GM21529 (cell line): Measurements from ENCODE around the gene PDILT.
"Not testable (repeated sequence)": the region's sequence is repeated elsewhere in the genome, so short reads cannot be mapped to it uniquely, and the experiment has no call there.

ENCODE experiments used
- ATAC-seq: cut with Tn5 transposase; IDR thresholded peaks from one replicate; pipeline ENCODE4 v1.9.1; 2021; ENCODE audit not compliant: unreplicated experiment

PDILT gene

DNA sequence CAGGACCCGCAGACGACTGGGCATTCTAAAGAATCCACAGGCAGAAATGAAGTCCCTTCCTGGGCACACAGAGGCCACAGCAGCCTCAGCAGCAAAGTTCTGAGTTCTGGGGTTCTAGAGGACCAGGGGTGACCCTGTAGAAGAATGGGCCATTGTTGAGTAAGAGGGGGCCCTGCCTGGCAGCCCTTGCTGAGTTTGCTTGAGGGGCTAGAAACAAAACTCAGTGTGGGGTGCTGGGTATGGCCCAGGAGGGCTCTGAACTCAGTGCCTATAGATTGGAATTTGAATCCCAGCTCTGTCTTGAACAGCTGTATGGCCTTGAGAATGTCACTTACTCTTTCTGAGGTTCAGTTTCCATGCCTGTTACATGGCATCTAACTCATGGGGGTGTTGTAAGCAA, at the start of gene PDILT:
Gene PDILT, minus strand, starts transcription at position 101 of the 400 bp plus-strand sequence. CDS start 5,437 bp downstream, outside the sequence.
- ATAC-seq: no peak

DNA sequence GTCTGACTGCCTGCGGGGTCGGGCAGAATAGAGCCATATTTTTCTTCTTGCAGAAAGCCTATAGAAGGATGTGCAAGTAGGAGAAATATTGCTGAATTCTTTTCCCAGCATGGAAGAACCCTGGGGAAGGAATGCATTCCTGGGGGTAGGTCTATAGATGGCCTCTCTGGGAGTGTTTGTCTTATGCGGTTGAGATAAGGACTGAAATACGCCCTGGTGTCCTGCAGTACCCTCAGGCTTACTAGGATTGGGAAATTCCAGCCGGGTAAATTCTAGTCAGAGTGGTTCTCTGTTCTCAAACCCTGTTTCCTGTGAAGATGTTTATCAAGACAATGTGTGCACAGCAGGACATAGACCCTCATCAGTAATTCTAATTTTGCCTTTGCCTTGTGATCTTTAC, 49.1 kb upstream of the PDILT start:
- ATAC-seq: not testable (repeated sequence)

DNA sequence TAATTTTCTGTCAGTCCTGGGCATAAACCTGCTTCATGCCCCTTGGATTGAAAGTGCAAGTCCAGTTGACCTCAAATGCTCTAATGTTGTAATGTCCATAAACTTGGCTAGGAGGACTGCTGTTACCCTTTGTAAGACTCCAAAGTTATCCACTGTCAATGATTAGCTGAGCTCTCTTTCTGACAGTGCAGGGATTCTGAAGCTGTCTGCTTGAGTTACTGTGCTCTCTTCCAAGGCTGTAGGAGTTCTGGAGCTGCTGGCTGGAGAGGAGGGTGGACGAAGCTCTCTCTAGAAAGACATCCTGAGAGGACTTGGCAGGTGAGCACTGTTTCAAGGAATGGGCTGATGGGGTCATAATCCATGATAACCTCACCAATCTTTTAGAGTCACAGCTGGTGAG, 46.8 kb upstream of the PDILT start, which contains the start of gene ACSM2A:
Gene ACSM2A, plus strand, starts transcription at position 158 of the 400 bp plus-strand sequence. CDS start 8,594 bp downstream, outside the sequence.
- ATAC-seq: not testable (repeated sequence)

- ATAC-seq: not testable (repeated sequence)
These were observed 42.3 kb upstream of the PDILT start for GRCh38 chr16:20446652-20447393.

DNA sequence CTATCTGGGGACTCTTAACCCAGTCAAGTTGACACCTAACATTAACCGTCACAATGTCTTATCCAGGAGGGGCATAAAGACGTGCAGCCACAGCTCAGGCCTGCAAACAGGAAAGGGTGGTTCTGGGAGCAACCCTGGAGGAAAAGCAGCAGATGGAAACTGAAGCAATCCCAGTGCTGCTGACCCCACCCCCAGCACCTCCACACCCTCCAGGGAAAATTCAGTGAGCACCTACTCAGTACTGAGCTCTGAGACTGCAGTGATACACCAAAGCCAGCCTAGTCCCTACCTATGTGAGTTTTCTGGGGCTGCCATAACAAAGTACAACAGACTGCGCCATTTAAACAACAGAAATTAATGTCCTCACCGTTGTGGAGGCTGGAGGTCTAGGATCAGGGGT, 37.3 kb upstream of the PDILT start:
- not testable (repeated sequence) for ATAC-seq

GRCh38 chr16:20441191-20441590, 36.7 kb upstream of the PDILT start:
- ATAC-seq: no peak

GRCh38 chr16:20440731-20441130, 36.2 kb upstream of the PDILT start:
- ATAC-seq: not testable (repeated sequence)

GRCh38 chr16:20439820-20440231, 35.3 kb upstream of the PDILT start:
- not testable (repeated sequence) for ATAC-seq

- ATAC-seq: not testable (repeated sequence)
These were observed 34.4 kb upstream of the PDILT start for GRCh38 chr16:20438950-20439349.

GRCh38 chr16:20430948-20431347, 26.4 kb upstream of the PDILT start:
- no peak for ATAC-seq

DNA sequence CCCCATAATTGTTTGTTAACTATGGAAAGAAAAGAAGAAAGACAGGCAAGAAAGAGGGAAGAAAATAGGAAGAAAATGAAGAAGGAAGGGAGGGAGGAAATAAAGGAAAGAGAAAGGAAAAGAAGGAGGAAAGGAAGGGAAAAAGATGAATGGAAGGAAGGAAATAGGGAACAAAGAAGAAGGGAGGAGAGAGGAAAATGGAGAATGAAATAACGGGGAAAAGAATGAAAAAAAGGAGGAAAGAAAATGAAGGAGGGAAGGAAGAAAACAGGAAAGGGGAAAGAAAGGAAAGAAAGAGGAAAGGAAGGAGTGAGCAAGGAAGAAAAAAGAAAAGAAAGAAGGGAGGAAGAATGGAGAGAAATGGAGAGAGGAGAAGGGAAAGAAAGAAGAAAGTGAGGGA, 25.9 kb upstream of the PDILT start:
- ATAC-seq: not testable (repeated sequence)

DNA sequence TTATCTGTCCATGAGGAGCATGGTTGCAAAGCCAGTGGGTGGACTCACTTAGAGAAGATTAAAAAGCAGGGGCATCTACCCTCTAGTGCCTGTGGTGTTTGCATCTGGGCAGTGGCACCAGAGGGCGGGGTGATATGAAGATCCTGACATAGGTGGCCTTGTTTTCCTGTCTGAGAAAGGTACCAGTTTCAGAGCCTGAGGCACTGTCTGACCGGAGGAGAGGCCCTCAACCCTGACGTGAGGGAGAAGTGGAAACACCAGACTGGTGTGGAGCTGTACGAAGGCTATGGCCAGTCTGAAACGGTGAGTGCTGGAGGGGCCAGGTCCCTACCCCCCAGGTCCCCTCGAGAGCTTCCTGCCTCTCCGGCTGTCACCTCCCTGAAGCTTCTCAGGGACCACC, 25.0 kb upstream of the PDILT start:
- not testable (repeated sequence) for ATAC-seq

GRCh38 chr16:20427401-20427797, 22.9 kb upstream of the PDILT start:
- ATAC-seq: not testable (repeated sequence)

- no peak for ATAC-seq
These were observed 19.8 kb upstream of the PDILT start for GRCh38 chr16:20424129-20424866.

- ATAC-seq: not testable (repeated sequence)
These were observed 19.2 kb upstream of the PDILT start for GRCh38 chr16:20423772-20424128.

- ATAC-seq: not testable (repeated sequence)
These were observed 17.2 kb upstream of the PDILT start for GRCh38 chr16:20421748-20422147.

GRCh38 chr16:20419093-20419492, 14.6 kb upstream of the PDILT start:
- not testable (repeated sequence) for ATAC-seq

DNA sequence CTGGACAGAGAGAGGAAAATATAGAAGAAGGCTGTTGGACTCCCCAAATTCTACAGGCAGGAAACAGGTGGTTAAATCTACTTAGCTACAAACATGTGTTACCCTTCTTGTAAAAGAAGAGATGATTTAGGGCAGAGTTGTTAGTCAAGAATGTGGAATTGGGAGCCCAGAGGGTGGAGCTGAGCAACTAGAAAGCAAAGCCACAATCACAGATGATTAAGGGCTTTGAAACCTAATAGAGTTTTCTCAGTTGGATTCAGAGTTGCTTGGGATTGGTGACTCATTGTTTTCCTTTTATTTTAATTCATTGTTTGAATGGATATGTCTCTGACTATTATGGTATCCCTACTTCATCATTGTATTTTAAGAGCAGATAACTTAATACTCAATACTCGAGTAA, 11.0 kb upstream of the PDILT start:
- ATAC-seq: no peak

- no peak for ATAC-seq
These were observed 6.5 kb upstream of the PDILT start for GRCh38 chr16:20411055-20411454.

DNA sequence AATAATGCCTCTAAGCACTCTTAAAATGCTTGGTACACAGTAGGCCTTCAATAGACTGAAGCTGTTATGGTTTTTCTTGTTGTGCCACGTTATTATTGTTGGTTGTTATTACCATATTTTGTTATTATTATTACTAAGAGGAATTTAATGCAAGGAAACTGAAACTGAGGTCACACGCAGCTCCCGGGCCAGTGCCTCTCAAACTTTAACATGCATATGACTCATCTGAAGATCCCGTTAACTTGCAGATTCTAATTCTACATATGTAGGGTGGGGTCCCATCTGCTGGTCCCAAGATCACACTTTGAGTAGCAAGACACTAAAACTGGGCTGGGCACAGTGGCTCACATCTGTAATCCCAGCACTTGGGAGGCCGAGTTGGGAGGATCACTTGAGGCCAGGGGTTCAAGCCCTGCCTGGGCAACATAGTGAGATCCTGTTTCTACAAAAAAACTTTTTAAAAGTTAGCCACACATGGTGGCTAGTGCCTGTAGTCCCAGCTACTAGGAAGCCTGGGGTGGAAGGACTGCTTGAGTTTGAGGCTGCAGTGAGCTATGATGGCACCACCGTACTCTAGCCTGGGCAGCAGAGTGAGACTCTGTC, 5.7 kb upstream of the PDILT start:
- ATAC-seq: peak; percentile 81

DNA sequence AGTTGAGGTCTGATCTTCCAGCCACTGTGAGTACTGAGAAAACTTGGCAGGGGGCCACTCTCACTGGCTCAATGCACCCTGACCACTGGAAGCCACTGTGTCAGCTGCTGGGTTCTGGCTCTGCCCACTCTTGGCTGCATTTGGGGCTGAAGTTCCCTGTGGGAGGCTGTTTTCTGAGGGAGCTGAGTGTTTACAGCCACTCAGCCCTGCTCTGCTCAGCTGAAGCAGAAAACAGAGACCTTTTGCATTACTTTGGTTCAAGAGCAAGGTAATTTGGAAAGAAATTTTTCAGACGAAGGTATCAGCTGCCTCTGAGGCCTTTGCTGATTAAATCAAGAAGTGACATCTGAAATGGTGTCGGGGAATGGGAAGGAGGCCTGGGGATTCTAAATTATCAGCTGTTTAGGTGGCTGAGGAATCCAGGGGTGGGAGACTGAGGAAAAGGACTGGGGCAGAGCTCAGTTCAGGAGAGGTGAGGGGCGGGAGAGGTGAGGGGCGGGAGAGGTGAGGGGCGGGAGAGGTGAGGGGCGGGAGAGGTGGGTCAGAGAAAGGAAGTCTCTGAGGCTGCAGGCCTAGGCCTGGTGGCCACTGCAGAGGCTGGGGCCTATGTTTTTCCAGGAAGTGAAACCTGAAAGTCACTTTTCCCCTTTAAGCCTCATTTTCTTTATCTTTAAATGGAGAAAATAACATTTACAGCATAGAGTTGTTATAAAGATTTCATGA, 5.0 kb upstream of the PDILT start, which contains the start of gene ACSM5:
Gene ACSM5, plus strand, starts transcription at position 137 of the 723 bp plus-strand sequence. CDS start 1,951 bp downstream, outside the sequence.
- no peak for ATAC-seq
